ENCODE data around the gene DMPK. TPM values are rescaled to one million over a fixed set of nuclear protein-coding genes. Genes with fewer than 3 reads are reported as not detected.

Gene DMPK
- total and polyA plus RNA-seq, 9 of the 15 experiments (the other 6 are each of a cell fraction or from before 2014, with no cell fraction given), result 0.24 to 31.3 (median 7.3) TPM

GRCh38 chr19:45753548-45753947 lies 28.7 kb downstream of the DMPK start:
- H3K4me3 ChIP-seq, result no peak overlapping the region
- CTCF ChIA-PET (ENCODE audit: low intra/inter-chr PET ratio), result no interaction called here
- H3K4me1 ChIP-seq (replicated peaks in 1 of 2; ENCODE audit: control insufficient read depth in 2 of 2, insufficient read depth in 2 of 2, low read length in 2 of 2), result no peaks in the 10 kb centered on the region; a peak in 1 of 5 replicates
- TF ChIP-seq TCF3 (CRISPR knock-in tag; IDR thresholded peaks at IDR 0.05) (no peak), TEAD4 (IDR thresholded peaks at IDR 0.05; ENCODE audit: low read length) (no peak), TEAD4 (CRISPR knock-in tag; IDR thresholded peaks at IDR 0.05; ENCODE audit: borderline replicate concordance) (no peak), CTCF (IDR thresholded peaks at IDR 0.05 in 2 of 3, conservative IDR thresholded peaks at IDR 0.05 in 1 of 3; ENCODE audit: insufficient read depth in 2 of 3, low read depth in 1 of 3, low read length in 3 of 3) (peak in 2 of 3 experiments; percentile 31 to 43; a peak in 5 of 6 replicates), NFIC (IDR thresholded peaks at IDR 0.05) (no peak), CTCFL (IDR thresholded peaks at IDR 0.05; ENCODE audit: borderline replicate concordance, insufficient read depth, low read depth, low read length, poor library complexity, severe bottlenecking) (no peak)
- H3K27me3 ChIP-seq (ENCODE audit: control insufficient read depth in 2 of 2, insufficient read depth in 2 of 2, low read length in 2 of 2), result no peaks in the 10 kb centered on the region
- WGBS (ENCODE audit: insufficient coverage, low coverage, missing lambda C conversion rate), result 43% methylated on average over 6 of the region's 6 CpGs
- no peaks in the 10 kb centered on the region for H4K20me1 ChIP-seq (replicated peaks; ENCODE audit: control insufficient read depth, insufficient read depth, low read length)
- in situ Hi-C loops (cut with MboI), result no loop called here
- DNase-seq (ENCODE audit: extremely low read depth in 1 of 4, low spot score in 3 of 4) (peak in 2 of 4 experiments; percentile 43 to 44), ATAC-seq (peak; percentile 80), FAIRE-seq (no peak)
- H3K9me1 ChIP-seq (ENCODE audit: control insufficient read depth, insufficient read depth, low read length), result no peaks in the 10 kb centered on the region
- no peaks in the 10 kb centered on the region for H3K36me3 ChIP-seq (ENCODE audit: control insufficient read depth, insufficient read depth, low read length)
- intact Hi-C loops (cut with micrococcal nuclease), result no loop called here
- no peak overlapping the region for H3K9ac ChIP-seq (ENCODE audit: insufficient read depth in 1 of 2, low read depth in 2 of 2, low read length in 2 of 2)
- H3K79me2 ChIP-seq (ENCODE audit: control insufficient read depth, insufficient read depth, low read length), result no peaks in the 10 kb centered on the region
- POLR2A ChIA-PET, result interaction anchor here (0.6 to 1.1 kb wide), 2 partner anchors 23 to 38 kb away, joined by 3 read pairs; partner anchors contain the start of gene FBXO46
- no TSS peak for BruUV-seq (replicated peaks)
- H3K4me2 ChIP-seq (ENCODE audit: insufficient read depth, low read length), result no peak overlapping the region
- no peak overlapping the region for H2AFZ ChIP-seq (ENCODE audit: low read depth, low read length)
- H3K9me3 ChIP-seq (replicated peaks; ENCODE audit: control insufficient read depth, insufficient read depth, low read depth, low read length), result no peaks in the 10 kb centered on the region
- H3K27ac ChIP-seq (ENCODE audit: extremely low read depth, low read depth, low read length), result no peak overlapping the region

All from K562 (cell line).